K562 (cell line): ENCODE measurements around the gene NUP214. TPM values are rescaled to one million over a fixed set of nuclear protein-coding genes. Genes with fewer than 3 reads are reported as not detected.
"Not testable (repeated sequence)": the region's sequence is repeated elsewhere in the genome, so short reads cannot be mapped to it uniquely, and the experiment has no call there.

Source experiments
- ATAC-seq: fragments of 200-7000 bp; cut with Tn5 transposase; 3 replicates; pipeline ENCODE4 v1.9.1; 2020; ENCODE audit warnings: moderate library complexity
- BruUV-seq: library from RNA; stranded (reverse); fragments of 400-500 nt; replicated peaks from 2 replicates; lab custom pipeline; 2021; lab: Mats Ljungman, UMichigan
- CTCF ChIA-PET: fragments of 300-600 bp; formaldehyde crosslinking; extraction: SDS; loops from one replicate; lab custom pipeline; 2021; ENCODE audit warnings: low intra/inter-chr PET ratio; lab: Yijun Ruan, JAX
- POLR2A ChIA-PET: fragments of 300-600, 350-650 bp; sonication (Branson Sonifier 250); formaldehyde crosslinking; extraction: SDS; loops from one replicate; lab custom pipeline; 2021; ENCODE audit warnings: antibody characterized with exemption, inconsistent platforms; lab: Yijun Ruan, JAX
- DNase-seq, 4 experiments: peaks; one replicate each; pipeline versions ENCODE4 v3.0.0 to v3.0.0-alpha.2; 2011 to 2018; ENCODE audit warnings: low spot score in 3 of 4, mixed read lengths in 3 of 4; ENCODE audit errors: extremely low read depth in 1 of 4
- FAIRE-seq: peaks from 2 replicates; lab custom pipeline; 2011; peaks lifted over from hg19 to GRCh38; lab: Jason Lieb, UNC
- H2AFZ ChIP-seq: 2 replicates; pipeline ENCODE4 v1.6.0; 2011; ENCODE audit warnings: low read depth, low read length, control low read depth, inconsistent platforms
- H3K27ac ChIP-seq: fragments of 200-600 bp; 3 replicates; pipeline ENCODE4 v1.8.0; 2011; ENCODE audit warnings: low read depth, mild to moderate bottlenecking, control low read depth, inconsistent platforms, low read length, moderate library complexity, mixed read lengths; ENCODE audit errors: extremely low read depth
- H3K27me3 ChIP-seq, 2 experiments: fragments of 300-600 bp in 1 of 2; 2 replicates in 1 of 2; 3 replicates in 1 of 2; pipeline versions ENCODE4 v1.6.0 to v1.8.0; 2011; ENCODE audit warnings: inconsistent platforms in 2 of 2, low read length in 2 of 2, mild to moderate bottlenecking in 1 of 2, mixed read lengths in 1 of 2, moderate library complexity in 1 of 2; ENCODE audit not compliant: control insufficient read depth in 2 of 2, insufficient read depth in 2 of 2
- H3K36me3 ChIP-seq: fragments of 300-600 bp; 3 replicates; pipeline ENCODE4 v1.8.0; 2011; ENCODE audit warnings: mild to moderate bottlenecking, low read length, inconsistent platforms; ENCODE audit not compliant: control insufficient read depth, insufficient read depth
- H3K4me1 ChIP-seq, 2 experiments: fragments of 200-600 bp in 1 of 2; replicated peaks in 1 of 2; 2 replicates in 1 of 2; 3 replicates in 1 of 2; pipeline versions ENCODE4 v1.5.1 to v1.8.0; 2011; ENCODE audit warnings: inconsistent platforms in 2 of 2, low read length in 2 of 2, mild to moderate bottlenecking in 1 of 2, mixed read lengths in 1 of 2, moderate library complexity in 1 of 2; ENCODE audit not compliant: control insufficient read depth in 2 of 2, insufficient read depth in 2 of 2
- H3K4me2 ChIP-seq: 2 replicates; pipeline ENCODE4 v1.6.1; 2011; ENCODE audit warnings: low read length, control low read depth, inconsistent platforms, mixed read lengths; ENCODE audit not compliant: insufficient read depth
- H3K4me3 ChIP-seq: fragments of 200-600 bp; sonication (generic), shearing (Covaris generic); 2 replicates; pipeline ENCODE4 v1.5.1; 2016; ENCODE audit warnings: control low read depth, inconsistent platforms
- H3K79me2 ChIP-seq: fragments of 200-600 bp; 3 replicates; pipeline ENCODE4 v1.8.0; 2011; ENCODE audit warnings: low read length, inconsistent platforms; ENCODE audit not compliant: control insufficient read depth, insufficient read depth
- H3K9ac ChIP-seq, 2 experiments: 2 replicates each; pipeline versions ENCODE4 v1.6.0 to v1.6.1; 2011; ENCODE audit warnings: low read depth in 2 of 2, low read length in 2 of 2, control low read depth in 1 of 2, inconsistent platforms in 1 of 2, mild to moderate bottlenecking in 1 of 2, mixed read lengths in 1 of 2; ENCODE audit not compliant: insufficient read depth in 1 of 2
- H3K9me1 ChIP-seq: one replicate; pipeline ENCODE4 v1.6.0; 2011; ENCODE audit warnings: inconsistent platforms, mild to moderate bottlenecking, low read length, moderate library complexity; ENCODE audit not compliant: control insufficient read depth, insufficient read depth
- H3K9me3 ChIP-seq: replicated peaks from 2 replicates; pipeline ENCODE4 v1.5.1; 2011; ENCODE audit warnings: low read depth, low read length, inconsistent platforms; ENCODE audit not compliant: control insufficient read depth, insufficient read depth
- H4K20me1 ChIP-seq: replicated peaks from 2 replicates; pipeline ENCODE4 v1.6.1; 2011; ENCODE audit warnings: low read length, inconsistent platforms, mixed read lengths; ENCODE audit not compliant: control insufficient read depth, insufficient read depth
- ATF3 ChIP-seq, 2 experiments: fragments of 450-650 bp in 1 of 2; sonication (generic) in 1 of 2; formaldehyde crosslinking in 1 of 2; IDR thresholded peaks in 1 of 2; conservative IDR thresholded peaks in 1 of 2; 2 replicates each; pipeline versions ENCODE4 v1.6.1 to v1.8.1; 2016 to 2023; ENCODE audit warnings: mild to moderate bottlenecking in 2 of 2, moderate library complexity in 2 of 2, inconsistent platforms in 1 of 2, missing genetic modification reagents in 1 of 2
- CBX8 ChIP-seq: fragments of 200-600 bp; sonication (generic); IDR thresholded peaks from 2 replicates; pipeline ENCODE4 v1.6.1; 2012; ENCODE audit warnings: borderline replicate concordance, mixed run types, low read depth, mild to moderate bottlenecking, moderate library complexity, mixed read lengths, low read length, control low read depth, inconsistent platforms; ENCODE audit not compliant: poor library complexity, severe bottlenecking; ENCODE audit errors: extremely low read depth
- POLR3G ChIP-seq: IDR thresholded peaks from 2 replicates; pipeline ENCODE4 v1.6.1; 2011; ENCODE audit not compliant: insufficient read length, insufficient replicate concordance; ENCODE audit errors: extremely low read depth
- ZNF780A ChIP-seq: fragments of 250-450 bp; sonication (Bioruptor Pico); IDR thresholded peaks from 2 replicates; pipeline ENCODE4 v1.5.0; 2021; ENCODE audit warnings: mild to moderate bottlenecking
- WGBS: fragments of 100-300 bp; shearing (Covaris generic); methylation state at CpG from one replicate; pipeline ENCODE4 v1.1.6; 2016; ENCODE audit warnings: low coverage, mixed read lengths; ENCODE audit not compliant: insufficient coverage; ENCODE audit errors: missing lambda C conversion rate; 5-methylcytosine and 5-hydroxymethylcytosine counted together
- in situ Hi-C: fragments of 300-500 bp; cut with MboI; formaldehyde crosslinking; loops from 4 replicates; pipeline ENCODE4 v1.15.0; 2018; ENCODE audit warnings: inconsistent platforms, mixed read lengths
- intact Hi-C: fragments of 100-400 bp; cut with micrococcal nuclease; formaldehyde crosslinking; loops from 2 replicates; pipeline ENCODE4 v1.14.2; 2022
- polyA plus RNA-seq, 8 experiments: library from polyadenylated mRNA; depleted of rRNA in 4 of 8; stranded (reverse) in 5 of 8; unstranded in 3 of 8; fragments of >200 nt; fragmentation: Nextera tagmentation in 2 of 8; fragmentation: Illumina TruSeq in 1 of 8; extraction: Ambion mirVana in 2 of 8; extraction: Trizol in 1 of 8; gene quantifications; 2 replicates each; pipeline versions ENCODE4 v1.2.1 to v1.2.3, GENCODE V29; 2011 to 2014; ENCODE audit warnings: inconsistent platforms in 1 of 8, missing spikeins in 1 of 8
- total RNA-seq, 7 experiments: library from RNA; depleted of rRNA in 6 of 7; stranded (reverse); fragments of >200 nt in 6 of 7; fragmentation: Illumina TruSeq in 2 of 7; extraction: Trizol in 2 of 7; gene quantifications; 2 replicates each; pipeline versions ENCODE4 v1.2.1 to v1.2.3, GENCODE V29; 2011 to 2021; ENCODE audit warnings: low replicate concordance in 1 of 7
- TF ChIP-seq, protein P1 (sequence below): sonication (generic); formaldehyde crosslinking; IDR thresholded peaks from 2 replicates; pipeline ENCODE4 v1.8.1; 2023; ENCODE audit warnings: mild to moderate bottlenecking, missing genetic modification reagents

NUP214 gene
- total and polyA plus RNA-seq, 9 of the 15 experiments (the other 6 are each of a cell fraction or from before 2014, with no cell fraction given): 56.9 to 332 (median 97.1) TPM

DNA sequence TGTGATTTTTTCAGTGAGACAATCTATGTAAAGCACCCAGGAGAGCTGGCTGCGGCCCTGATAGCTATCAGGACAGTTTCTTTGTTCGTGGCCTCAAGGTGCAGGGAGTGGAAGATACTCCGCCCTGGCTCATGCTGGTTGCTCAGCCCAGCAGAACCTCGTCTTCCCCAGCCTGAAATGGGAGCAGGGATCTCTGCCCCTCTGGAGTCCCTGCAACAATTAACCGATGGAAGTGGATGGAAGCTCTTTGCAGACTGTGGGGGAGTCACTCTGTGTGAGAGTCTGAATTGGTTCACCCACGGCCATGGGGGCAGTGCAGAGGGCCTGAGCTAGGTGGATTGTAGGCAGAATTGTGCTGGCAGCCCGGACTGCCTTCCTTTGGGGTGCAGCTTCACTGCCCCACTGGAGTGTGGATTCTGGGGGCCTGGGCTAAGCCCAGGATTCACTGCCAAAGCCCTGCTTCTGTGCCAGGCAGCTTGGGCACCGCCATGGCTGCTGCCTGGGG, 26.2 kb upstream of the NUP214 start:
- H3K36me3 ChIP-seq: no peaks in the 10 kb centered on the region
- H3K79me2 ChIP-seq: no peaks in the 10 kb centered on the region
- ATAC-seq (peak; percentile 4), DNase-seq (peak; percentile 66 to 84 (median 81)), FAIRE-seq (peak; percentile 44)
- intact Hi-C loops (no loop called here), in situ Hi-C loops (no loop called here)
- peaks cover 60% of the 10 kb centered on the region for H4K20me1 ChIP-seq
- WGBS: 8% methylated on average over 8 of the region's 8 CpGs
- peak overlapping the region in 1 of 2 experiments; percentile 69; a peak in 2 of 4 replicates for H3K9ac ChIP-seq
- H3K27me3 ChIP-seq: peaks cover 54 to 84% of the 10 kb centered on the region in 2 experiments
- CTCF ChIA-PET: no interaction called here
- H3K27ac ChIP-seq: no peak overlapping the region
- no peak overlapping the region for H3K4me3 ChIP-seq
- POLR2A ChIA-PET: interaction anchor here (0.6 to 99.3 kb wide), 15 partner anchors 3 to 351 kb away, joined by 3 to 3336 read pairs (median 3); partner anchors contain the start of genes AIF1L and NUP214
- BruUV-seq: no TSS peak
- H3K9me3 ChIP-seq: no peaks in the 10 kb centered on the region
- H3K4me2 ChIP-seq: no peak overlapping the region
- peaks cover 12% of the 10 kb centered on the region for H3K9me1 ChIP-seq
- no peak overlapping the region for H2AFZ ChIP-seq
- TF ChIP-seq ZNF780A (CRISPR knock-in tag) (no peak), POLR3G (no peak), CBX8 (no peak), ATF3 (IDR thresholded peaks at IDR 0.05) (no peak), ATF3 (CRISPR knock-in tag; conservative IDR thresholded peaks at IDR 0.05) (0 out of 2 replicates have a peak, but pooled peaks have one; percentile 19)
- TF ChIP-seq, protein P1, sequence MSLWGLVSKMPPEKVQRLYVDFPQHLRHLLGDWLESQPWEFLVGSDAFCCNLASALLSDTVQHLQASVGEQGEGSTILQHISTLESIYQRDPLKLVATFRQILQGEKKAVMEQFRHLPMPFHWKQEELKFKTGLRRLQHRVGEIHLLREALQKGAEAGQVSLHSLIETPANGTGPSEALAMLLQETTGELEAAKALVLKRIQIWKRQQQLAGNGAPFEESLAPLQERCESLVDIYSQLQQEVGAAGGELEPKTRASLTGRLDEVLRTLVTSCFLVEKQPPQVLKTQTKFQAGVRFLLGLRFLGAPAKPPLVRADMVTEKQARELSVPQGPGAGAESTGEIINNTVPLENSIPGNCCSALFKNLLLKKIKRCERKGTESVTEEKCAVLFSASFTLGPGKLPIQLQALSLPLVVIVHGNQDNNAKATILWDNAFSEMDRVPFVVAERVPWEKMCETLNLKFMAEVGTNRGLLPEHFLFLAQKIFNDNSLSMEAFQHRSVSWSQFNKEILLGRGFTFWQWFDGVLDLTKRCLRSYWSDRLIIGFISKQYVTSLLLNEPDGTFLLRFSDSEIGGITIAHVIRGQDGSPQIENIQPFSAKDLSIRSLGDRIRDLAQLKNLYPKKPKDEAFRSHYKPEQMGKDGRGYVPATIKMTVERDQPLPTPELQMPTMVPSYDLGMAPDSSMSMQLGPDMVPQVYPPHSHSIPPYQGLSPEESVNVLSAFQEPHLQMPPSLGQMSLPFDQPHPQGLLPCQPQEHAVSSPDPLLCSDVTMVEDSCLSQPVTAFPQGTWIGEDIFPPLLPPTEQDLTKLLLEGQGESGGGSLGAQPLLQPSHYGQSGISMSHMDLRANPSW (CRISPR knock-in tag): peak; percentile 60; the same call in 1 of the 2 replicates
- peaks cover 35 to 67% of the 10 kb centered on the region in 2 experiments for H3K4me1 ChIP-seq

DNA sequence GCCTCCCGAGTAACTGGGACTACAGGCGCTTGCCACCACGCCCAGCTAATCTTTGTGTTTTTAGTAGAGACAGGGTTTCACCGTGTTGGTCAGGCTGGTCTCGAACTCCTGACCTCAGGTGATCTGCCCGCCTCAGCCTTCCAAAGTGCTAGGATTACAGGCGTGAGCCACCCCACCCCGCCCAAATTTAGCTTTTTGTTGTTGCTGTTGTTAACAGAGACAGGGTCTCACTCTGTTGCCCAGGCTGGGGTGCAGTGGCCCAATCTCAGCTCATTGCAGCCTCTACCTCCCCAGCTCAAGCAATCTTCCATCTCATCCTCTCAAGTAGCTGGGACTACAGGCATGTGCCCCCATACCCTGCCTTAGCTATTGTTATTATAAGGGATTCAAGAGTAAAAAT, 25.5 kb upstream of the NUP214 start:
- H3K4me3 ChIP-seq, H2AFZ ChIP-seq, intact Hi-C loops, H3K4me2 ChIP-seq, DNase-seq, in situ Hi-C loops, H3K27ac ChIP-seq, H3K36me3 ChIP-seq, BruUV-seq, H3K79me2 ChIP-seq, CTCF ChIA-PET, ATAC-seq, FAIRE-seq, H3K9ac ChIP-seq, H3K9me3 ChIP-seq: not testable (repeated sequence)
- POLR2A ChIA-PET: interaction anchor here (0.6 to 99.3 kb wide), 7 partner anchors 3 to 352 kb away, joined by 3 to 3336 read pairs (median 5); partner anchors contain the start of genes AIF1L and NUP214
- Histone ChIP-seq H4K20me1 (peaks cover 55% of the 10 kb centered on the region), H3K27me3 (peaks cover 51 to 84% of the 10 kb centered on the region in 2 experiments), H3K4me1 (peaks cover 35 to 62% of the 10 kb centered on the region in 2 experiments), H3K9me1 (peaks cover 12% of the 10 kb centered on the region)
- WGBS: 23% methylated on average over 8 of the region's 8 CpGs
